NCI-H2196 treated with DMSO at 0.1 percent for 48 hours (cell line): ENCODE data around the gene MB21D2.
"Not testable (repeated sequence)": the region's sequence is repeated elsewhere in the genome, so short reads cannot be mapped to it uniquely, and the experiment has no call there.

Experiments
- DNase-seq: peaks from one replicate; lab custom pipeline; 2025; ENCODE audit not compliant: unreplicated experiment; lab: John Stamatoyannopoulos, UW

MB21D2 gene

DNA sequence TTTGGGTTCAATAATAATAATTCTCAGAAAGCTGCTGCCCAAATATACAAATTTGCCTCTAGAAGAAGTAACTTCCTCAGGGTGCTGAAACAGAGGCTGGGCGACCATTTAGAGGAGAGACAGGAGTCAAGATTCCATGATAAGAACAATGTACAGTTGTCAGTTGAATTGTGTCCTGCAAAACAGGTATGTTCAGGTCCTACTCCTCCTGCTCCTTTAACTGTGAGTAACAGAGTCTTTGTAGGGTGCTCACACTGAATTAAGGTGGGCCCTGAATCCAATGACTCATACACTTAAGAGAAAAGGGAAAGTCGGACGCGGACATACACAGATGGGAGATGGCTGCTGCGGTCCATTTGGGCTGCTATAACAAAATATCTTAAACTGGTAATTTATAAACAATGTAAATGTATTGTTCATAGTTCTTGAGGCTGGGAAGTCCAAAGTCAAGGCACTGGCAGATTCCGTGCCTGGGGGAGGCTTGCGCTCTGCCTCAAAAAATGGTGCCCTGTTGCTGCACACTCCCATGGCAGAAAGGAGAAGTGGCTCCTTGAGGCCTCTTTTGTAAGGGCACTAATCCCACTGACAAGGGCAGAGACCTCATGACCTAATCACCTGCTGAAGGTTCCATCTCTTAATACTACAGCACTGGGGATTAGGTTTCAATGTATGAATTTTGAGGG, 55.1 kb downstream of the MB21D2 start:
- no peak for DNase-seq

DNA sequence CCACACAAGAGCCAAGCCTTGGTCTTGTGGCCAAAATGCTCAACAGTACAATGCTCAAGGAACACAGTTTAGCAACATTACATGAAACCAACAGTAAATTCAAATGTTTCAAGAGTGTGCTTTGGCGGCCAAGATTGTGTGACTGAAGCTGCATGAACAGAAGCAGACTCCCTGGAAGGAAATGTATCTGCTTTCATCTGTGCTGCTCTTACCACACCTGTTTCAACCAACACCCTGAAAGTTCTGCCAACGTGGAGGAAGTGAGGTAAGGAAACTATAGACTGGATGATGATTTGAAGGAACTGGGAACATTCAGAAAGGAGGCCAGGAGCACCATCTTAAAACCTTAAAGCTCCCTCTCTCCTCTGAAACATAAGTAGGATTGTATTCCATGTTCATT, 55.7 kb downstream of the MB21D2 start:
- no peak for DNase-seq

DNA sequence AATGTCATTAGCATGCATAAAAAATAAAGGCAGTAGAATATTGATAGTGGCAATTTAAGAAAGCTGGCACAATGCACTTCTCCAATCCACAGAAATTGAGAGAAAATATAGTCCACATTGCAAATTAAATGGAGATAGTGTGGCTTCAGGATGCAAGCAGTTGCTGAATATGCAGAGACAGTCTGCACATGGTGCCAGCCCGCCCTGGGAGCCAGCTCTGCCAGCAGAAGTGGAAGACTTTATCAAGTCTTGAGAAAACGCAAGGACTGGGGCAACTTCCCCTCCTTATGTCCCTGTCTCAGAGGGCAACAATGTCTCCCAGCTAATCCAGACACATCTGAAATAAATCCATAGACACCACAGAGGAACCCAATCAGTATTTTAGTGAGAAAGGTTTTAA, 57.2 kb downstream of the MB21D2 start:
- DNase-seq, result no peak

DNA sequence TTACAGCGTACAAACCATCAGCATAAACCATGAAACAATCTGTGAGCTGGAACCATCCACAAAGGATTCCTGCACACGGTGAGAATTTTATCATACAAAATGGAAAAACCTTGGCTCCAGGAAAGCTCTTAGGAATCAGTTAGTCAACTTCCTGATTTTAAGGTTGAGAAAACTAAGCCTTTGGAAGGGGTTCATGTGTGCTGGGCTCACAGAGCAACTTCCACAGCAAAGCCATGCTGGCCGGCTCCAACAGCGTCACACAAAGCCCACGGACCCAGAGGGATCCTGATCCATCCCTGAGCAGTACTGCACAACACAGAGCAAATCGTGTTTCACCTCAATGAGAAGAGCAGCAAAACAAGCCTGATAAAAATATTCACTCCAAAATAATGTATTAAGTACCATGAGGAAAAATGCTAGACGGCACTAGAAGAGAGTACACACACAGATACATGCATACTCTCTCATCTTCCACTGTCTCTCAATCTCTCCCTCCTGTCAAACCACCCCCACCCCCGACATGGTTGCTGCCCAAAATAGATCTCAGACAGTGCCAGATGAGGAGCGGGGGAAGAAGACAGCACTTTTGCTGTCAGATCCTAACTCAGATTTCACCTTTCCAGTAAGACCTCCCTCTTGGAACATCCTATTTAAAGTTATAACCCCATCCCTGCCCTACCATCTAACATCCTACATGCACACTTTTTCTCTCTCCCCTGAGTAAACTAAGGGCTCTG, 58.6 kb downstream of the MB21D2 start:
- DNase-seq, result no peak

DNA sequence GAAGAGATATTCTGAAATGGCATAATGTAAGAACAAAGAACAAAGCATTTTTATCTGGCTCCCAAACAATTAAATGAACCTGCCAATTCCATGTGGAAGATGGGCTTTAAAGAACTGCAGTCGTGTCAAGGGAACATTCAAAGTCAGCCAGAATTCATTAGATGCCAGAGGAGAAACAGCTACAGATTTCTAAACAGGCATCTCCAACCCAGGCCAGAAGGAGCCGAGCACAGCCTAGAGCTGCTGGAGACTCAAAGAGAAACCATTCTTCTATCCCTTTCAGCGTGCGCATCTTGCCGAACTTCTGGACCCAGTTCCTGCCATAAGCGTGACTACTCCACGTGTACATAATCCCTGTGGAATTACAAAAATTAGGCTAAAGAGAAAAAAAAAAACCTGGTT, 60.4 kb downstream of the MB21D2 start:
- DNase-seq, result no peak

DNA sequence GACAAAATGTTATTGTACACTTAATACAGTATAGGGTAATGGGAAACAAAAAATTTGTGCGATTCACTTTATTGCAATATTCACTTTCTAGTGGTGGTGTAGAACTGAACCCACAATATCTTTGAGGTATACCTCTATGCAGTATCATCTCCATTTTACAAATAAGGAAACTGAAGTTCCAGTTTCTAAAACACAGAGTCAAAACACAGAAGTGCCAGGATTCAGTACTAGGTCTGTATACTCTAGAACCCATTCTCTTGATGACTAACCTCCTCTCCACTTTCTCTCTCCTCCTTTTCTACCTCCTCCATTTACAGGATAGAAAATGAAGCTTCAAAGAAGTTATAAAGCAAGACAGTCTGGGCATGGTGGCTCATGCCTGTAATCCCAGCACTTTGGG, 62.2 kb downstream of the MB21D2 start:
- DNase-seq, result no peak

DNA sequence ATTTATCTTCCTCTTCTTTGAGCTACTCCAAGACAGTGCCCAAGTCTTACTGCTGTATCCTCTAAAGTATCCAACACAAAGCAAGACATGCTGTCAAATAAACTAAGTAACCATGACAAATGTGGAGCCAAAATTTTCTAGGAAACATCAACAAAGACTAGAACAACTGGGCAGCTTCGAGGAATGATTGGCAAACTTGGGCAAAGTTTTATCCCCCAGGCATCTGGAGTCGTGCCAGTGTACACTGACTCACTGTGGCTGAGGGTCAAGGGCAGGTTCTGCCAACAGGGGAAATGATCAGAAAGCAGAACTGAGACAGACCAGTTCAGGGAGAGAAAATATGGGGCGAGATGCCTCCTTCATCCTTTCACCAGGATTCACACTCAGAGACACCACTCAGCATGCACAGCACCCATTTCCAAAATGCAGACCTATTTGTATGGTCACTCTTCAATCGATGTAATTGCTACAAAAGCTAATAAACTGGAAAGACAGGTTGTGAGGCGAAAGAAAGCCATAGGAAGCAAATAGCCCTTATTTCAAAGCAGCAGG, 65.8 kb downstream of the MB21D2 start:
- DNase-seq, result peak; percentile 84

DNA sequence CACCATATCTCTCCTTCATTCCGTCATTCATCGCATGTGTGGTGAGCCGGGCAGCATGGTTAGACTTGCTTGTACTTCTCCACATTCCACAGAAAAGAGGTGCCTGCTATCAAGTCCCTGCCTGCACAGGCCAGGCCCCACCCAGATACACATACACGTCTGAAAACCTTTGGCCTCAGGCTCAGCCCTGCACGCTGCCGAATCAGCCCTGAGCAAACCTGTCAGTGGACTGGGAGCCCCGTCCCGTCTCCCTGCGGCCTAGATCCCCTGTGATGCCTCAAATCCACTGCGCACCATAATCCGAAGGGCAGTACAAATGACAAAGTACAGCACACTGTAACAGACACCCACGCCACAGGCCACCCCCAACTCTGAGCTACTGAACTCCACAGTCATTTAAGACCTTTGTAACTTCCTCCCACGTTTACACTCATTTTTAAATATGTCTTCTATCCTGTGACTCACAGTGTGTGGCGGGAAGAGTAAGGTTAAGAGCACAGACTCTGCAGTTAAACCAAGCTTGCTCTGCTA, 67.1 kb downstream of the MB21D2 start:
- DNase-seq, result no peak

DNA sequence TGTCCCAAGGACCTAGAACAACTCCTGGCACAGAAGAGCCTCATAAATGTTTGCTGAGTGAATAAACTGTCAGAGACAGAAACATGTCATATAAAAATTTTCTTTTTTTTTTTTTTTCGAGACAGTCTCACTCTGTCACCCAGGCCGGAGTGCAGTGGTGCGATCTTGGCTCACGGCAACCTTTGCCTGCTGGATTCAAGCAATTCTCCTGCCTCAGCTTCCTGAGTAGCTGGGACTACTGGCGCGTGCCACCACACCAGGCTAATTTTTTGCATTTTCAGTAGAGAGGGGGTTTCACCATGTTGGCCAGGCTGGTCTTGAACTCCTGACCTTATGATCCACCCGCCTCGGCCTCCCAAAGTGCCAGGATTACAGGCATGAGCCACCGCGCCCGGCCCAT, 67.8 kb downstream of the MB21D2 start:
- not testable (repeated sequence) for DNase-seq

DNA sequence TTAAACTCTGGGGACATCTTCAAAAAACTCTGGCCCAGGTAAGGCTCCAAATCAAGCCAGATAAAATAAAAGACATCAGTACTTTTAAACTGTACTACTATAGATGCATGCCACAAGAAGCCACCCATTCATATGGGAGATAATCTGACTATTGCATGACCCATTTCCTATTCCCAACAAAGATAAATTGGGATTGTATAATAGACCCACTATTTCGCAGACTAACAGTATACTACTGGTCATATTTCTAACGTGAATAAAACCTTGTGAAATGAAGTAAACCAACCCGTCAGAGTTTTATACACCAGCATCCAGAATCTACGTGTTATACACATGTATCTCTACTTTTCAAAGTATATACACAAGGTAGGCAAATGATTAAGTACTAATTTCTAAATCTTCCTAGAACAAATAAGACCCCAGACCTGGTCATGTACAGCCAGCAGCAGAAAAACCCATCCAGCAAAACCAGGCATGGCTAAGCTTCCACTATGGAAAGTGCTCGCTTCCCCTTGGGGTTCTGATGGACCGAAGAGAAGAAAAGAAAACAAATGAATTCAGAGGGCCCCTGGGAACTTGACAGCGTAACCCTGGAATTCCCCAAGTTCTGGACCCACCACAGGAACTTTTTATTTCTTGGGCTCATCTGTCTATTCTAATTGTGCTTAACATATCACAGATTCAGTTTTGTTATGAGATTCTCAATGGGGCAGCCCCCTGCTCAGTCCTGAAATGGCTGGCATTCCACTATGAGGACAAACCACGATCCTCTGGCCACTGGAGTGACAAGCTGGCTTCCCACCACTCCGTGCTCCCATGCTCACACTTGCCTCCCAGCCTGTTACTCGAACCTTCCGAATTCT, 69.1 kb downstream of the MB21D2 start:
- DNase-seq, result no peak

DNA sequence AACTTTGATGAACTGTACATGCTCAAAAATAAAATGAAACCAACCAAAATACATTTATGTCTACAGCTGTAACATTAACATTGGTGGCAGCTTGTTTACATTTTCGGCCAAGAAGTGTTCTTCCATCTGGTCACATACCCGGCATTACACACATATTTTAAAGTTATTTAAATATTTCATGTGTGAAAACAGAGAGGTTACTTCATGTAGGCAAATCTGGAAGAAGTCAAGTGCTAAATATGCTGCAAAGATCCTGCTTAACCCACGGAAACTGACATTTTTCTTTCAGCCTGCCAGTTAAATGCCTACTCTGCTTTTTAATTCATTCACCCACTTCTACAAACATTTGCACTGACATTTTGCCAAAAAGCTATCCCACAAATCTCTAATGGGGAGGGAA, 69.7 kb downstream of the MB21D2 start:
- no peak for DNase-seq

DNA sequence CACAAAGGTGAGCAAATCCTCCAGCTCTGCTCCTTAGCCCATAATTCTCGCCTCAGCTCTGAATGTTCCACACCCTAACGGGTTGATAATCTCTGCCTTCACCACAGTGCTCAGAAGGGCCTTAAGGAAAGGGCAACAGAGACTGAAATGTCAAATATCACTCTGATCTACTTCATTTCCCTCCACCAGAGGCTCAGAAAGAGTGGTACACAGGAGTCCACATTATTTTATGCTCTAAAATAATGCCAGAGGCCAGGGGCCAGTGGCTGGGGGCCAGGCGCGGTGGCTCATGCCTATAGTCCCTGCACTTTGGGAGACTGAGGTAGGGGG, 72.2 kb downstream of the MB21D2 start:
- no peak for DNase-seq

DNA sequence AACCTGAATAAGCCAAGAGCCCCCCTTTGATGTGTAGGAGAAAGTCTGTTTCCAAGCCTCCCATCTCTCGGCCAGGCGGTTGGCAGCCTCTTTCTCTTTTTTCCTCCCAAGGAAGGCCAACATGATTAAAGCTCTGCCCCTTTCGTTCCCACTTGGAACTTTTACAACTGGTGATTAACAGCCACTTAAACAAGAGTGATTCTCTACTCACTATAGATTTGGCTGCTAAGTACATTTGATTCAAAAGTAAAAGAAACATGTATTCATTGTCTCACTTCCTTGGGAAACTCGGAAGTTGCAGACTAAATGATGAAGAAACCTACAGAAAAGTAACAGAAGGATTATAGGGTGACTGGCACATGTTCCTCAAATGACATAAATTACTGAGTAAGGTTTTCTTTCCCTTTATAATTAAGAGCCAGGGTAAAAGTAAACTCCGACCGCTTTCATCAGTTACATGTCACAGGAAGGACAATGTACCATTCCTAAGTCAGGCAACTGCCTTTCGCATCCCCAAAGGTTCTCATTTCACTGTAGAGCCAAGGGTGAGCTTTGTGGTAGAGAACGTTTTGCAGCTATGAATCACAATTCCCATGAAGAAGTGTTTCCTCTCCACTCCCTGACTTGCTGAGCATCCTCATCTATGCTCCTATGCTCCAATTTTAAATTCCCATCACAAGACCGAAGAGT, 72.7 kb downstream of the MB21D2 start:
- DNase-seq, result no peak

DNA sequence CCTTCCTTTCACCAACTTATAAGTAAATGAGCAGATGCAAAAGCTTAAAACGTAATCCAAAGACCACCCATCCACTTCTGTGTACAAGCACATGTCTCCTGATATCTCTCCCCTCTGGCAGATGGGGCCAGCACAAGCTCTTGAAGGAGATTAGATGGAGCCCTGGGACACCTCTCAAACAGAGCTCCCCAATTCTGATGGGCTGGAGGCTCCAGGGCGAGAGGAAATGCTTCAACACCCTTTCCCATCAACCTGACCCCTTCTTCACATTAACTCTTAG, 73.2 kb downstream of the MB21D2 start:
- no peak for DNase-seq

DNA sequence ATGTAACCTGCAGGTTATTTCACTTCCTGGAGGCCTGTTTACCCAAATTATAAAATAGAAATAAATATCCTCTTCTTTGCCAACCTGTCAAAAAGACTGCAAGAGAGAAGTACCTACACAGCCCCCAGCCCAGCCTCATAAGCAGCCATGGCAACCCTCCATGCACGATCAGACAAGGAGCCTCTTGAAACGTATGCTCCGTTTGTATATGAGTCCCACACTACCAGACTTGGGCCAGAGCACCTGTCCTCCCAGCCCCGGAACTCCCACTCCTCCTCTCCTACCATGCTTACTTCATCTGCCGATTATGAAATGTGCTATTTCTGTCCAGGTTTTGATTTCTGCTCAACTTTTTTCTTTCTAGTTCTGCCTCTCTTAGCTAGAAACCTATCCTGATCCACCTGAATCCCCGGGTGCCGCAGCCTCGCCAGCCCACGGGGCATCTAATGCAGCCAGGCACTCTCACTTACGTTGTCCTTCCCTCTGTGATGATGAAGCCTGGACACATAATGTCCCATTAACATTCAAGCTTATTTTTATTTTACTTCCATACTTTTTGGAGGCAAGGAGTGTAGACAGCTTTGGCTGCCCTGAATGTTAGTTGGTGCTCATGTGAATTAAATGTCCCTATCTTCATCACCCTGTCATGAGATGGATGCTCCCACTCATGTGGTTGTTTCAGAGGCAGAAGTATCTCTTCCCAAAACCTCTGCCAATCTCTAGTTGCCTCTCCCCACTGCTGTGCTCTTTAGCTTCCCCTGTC, 73.8 kb downstream of the MB21D2 start:
- no peak for DNase-seq

DNA sequence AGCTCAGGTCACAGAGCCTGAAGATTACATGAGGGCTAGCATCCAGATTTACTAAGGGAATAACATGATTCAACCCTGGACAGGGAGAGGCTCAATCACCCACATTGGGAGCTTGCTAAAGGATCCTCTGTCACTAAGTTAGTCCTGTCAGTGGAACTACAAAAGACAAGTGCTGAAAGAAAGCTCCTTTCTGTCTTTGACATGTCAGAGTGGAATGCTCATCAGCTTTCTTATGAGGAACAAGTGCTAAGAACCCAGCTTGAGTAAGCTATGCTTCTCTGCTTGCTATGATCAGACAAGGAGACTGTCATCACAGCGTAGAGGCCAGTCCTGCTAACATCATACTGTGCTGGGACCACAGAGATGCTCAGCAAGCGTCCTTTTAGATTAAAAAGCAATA, 74.5 kb downstream of the MB21D2 start:
- no peak for DNase-seq

DNA sequence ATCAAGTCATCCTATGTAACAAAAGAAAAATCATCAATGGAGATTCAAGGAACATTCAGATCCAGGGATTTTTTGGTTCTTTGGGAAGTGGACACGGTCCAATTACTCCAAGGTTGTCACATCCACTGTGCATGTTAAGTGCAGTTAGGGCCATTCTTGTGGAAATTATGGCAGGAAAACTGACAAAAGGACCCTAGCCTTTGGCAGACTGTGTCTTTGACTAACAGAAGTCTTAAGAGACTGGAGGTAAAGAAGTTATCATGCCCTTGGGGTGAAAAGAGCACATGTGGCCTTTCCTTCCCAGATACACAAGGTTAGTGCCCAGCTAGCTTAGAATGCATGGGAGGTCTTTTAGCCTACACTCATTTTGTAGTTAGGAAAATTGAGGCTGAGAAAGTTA, 74.9 kb downstream of the MB21D2 start:
- DNase-seq, result no peak

DNA sequence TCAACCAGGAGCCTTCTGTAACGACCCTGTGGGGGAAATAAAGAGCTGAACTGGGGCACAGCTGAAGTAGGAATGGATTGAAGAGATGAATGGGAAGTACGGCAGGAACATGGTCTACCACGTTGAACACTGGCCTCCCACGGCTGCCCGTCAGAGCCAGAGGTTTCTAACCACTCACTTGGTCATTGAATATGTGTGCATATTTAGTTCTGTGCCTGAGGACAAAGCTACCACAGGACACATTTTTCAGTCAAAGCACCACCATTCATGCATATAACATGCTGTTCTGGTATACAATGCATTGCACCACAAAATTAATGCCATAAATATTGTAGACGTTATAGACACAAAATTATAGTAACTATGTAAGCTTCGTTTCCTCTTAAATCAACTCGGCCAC, 75.5 kb downstream of the MB21D2 start:
- no peak for DNase-seq

DNA sequence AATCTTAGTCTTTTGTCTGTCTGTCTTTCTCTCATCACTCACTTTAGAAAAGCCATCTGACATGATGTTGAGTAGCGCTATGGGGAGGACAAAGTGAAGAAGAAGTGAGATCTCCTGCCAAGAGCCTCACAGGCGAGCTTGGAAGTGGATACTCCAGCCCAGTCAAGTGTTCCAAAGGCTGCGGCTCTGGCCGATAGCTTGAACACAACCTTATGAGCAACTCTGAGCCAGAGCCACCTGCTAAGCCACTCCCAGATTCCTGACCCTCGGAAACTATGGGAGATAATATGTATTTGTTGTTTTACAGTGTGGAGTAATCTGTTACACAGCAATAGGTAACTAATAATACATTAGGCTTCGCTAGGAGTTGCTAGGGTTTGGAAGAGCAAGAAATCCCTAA, 76.2 kb downstream of the MB21D2 start:
- no peak for DNase-seq

DNA sequence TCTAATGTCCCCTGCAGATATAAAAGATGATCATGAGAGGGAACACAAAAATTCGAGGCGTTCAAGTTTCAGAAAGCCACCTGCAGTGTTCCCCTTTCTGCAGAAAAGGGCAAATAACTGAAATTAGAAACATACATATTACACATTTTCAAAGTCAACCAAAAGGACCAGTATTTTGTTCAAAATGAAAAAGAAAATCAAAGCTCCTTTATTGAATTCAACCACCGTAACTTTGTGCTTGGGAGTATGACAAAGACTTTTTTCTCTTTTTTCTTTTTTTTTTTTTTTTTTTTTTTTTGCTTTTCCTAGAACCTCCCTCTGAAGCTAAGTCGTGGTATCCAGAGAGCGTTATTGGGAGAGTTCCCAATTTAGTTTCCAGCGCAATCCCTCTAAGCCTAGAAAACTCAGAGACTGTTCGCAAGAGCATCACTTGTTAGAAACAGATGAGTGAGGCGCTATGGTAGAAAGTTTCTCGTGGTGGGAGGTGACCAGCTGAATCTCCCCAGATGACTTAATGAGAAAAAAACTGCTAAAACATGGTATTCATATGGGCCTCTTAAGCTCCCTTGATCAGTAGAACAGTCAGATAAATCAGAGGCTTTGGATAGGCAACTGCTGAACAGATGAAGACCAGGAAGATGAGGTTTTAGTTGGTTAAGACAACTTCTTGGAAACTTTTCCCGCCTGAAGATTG, 77.4 kb downstream of the MB21D2 start:
- no peak for DNase-seq
